ENCODE results near the gene METTL26.

DNA sequence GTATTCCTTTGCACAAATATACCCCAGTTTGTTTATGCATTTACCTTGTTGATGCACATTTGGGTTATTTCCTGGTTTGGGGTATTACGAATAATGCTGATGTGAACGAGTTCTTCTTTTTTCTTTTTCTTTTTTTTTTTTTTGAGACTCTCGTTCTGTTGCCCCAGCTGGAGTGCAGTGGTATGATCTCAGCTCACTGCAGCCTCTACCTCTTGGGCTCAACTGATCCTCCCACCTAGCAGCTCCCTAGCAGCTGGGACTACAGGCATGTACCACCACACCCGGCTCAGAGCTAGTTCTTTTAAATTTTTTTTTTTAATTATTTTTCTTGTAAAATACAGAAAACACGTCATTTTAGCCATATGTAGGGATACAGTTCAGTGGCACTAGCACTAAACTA is 32.2 kb downstream of the METTL26 start:
- TF ChIP-seq, protein P1, sequence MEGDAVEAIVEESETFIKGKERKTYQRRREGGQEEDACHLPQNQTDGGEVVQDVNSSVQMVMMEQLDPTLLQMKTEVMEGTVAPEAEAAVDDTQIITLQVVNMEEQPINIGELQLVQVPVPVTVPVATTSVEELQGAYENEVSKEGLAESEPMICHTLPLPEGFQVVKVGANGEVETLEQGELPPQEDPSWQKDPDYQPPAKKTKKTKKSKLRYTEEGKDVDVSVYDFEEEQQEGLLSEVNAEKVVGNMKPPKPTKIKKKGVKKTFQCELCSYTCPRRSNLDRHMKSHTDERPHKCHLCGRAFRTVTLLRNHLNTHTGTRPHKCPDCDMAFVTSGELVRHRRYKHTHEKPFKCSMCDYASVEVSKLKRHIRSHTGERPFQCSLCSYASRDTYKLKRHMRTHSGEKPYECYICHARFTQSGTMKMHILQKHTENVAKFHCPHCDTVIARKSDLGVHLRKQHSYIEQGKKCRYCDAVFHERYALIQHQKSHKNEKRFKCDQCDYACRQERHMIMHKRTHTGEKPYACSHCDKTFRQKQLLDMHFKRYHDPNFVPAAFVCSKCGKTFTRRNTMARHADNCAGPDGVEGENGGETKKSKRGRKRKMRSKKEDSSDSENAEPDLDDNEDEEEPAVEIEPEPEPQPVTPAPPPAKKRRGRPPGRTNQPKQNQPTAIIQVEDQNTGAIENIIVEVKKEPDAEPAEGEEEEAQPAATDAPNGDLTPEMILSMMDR (IDR thresholded peaks at IDR 0.05; ENCODE audit: insufficient read depth, low read length, poor library complexity, severe bottlenecking), result no peak
- TF ChIP-seq EZH2phosphoT487 (conservative IDR thresholded peaks at IDR 0.05; ENCODE audit: low read length), result no peak
